ENCODE data around the gene MSI1.

The MSI1 gene

DNA sequence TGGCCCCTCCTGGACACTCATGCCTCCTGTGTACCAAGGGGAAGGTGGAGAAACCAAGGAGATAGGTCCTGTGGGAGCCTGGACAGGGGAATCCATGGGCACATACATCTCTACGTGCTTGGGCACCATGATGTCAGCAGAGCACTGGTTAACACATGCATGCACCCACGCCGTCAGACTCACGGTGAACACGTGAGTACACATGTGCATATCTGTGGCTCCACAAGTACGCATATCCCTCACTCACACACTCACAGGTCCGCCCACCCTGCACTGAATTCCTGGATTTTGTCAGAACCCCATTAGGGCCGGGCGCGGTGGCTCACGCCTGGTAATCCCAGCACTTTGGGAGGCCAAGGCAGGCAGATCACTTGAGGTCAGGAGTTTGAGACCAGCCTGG, 39.8 kb upstream of the MSI1 start:
- no peaks in the 10 kb centered on the region for H3K36me3 ChIP-seq
- TF ChIP-seq, protein P1, sequence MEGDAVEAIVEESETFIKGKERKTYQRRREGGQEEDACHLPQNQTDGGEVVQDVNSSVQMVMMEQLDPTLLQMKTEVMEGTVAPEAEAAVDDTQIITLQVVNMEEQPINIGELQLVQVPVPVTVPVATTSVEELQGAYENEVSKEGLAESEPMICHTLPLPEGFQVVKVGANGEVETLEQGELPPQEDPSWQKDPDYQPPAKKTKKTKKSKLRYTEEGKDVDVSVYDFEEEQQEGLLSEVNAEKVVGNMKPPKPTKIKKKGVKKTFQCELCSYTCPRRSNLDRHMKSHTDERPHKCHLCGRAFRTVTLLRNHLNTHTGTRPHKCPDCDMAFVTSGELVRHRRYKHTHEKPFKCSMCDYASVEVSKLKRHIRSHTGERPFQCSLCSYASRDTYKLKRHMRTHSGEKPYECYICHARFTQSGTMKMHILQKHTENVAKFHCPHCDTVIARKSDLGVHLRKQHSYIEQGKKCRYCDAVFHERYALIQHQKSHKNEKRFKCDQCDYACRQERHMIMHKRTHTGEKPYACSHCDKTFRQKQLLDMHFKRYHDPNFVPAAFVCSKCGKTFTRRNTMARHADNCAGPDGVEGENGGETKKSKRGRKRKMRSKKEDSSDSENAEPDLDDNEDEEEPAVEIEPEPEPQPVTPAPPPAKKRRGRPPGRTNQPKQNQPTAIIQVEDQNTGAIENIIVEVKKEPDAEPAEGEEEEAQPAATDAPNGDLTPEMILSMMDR (IDR thresholded peaks at IDR 0.05): no peak
- no peaks in the 10 kb centered on the region for H3K9me3 ChIP-seq
- no peaks in the 10 kb centered on the region for H3K4me1 ChIP-seq (ENCODE audit: control insufficient read depth in 1 of 2, insufficient read depth in 1 of 2, low read depth in 1 of 2, low read length in 1 of 2)
- H3K27ac ChIP-seq: no peak overlapping the region
- H3K4me3 ChIP-seq (ENCODE audit: low read depth in 1 of 2, low read length in 1 of 2): no peak overlapping the region
- H3K27me3 ChIP-seq: peaks cover 7% of the 10 kb centered on the region

GRCh38 chr12:120406553-120406952, 37.6 kb upstream of the MSI1 start:
- no peaks in the 10 kb centered on the region for H3K4me1 ChIP-seq (ENCODE audit: control insufficient read depth in 1 of 2, insufficient read depth in 1 of 2, low read depth in 1 of 2, low read length in 1 of 2)
- no peaks in the 10 kb centered on the region for H3K36me3 ChIP-seq
- peaks cover 22% of the 10 kb centered on the region for H3K27me3 ChIP-seq
- H3K4me3 ChIP-seq (ENCODE audit: low read depth in 1 of 2, low read length in 1 of 2): no peak overlapping the region
- TF ChIP-seq, protein P1 (IDR thresholded peaks at IDR 0.05): no peak
- H3K9me3 ChIP-seq: no peaks in the 10 kb centered on the region
- no peak overlapping the region for H3K27ac ChIP-seq

DNA sequence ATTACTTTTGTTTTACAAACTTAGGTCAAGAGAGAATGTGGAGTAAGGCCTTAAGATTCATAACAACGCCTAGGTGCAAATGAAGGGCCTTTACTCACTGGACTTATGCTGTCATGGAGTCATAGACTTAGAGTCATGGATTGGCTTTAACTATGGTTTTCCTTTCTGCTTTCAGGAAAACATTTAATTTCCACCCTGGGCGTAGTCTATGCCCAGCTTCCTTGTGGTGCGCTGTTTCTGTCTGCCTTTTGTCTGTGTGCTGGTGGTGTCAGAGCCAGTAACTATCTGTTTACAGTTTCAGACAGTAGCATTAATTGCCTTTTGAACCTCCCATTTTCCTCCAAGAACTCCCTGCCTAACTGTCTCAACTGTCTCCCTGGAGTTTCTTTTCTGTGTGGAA, 37.1 kb upstream of the MSI1 start:
- Histone ChIP-seq H3K27me3 (peaks cover 26% of the 10 kb centered on the region), H3K27ac (no peak overlapping the region), H3K36me3 (no peaks in the 10 kb centered on the region), H3K4me1 (ENCODE audit: control insufficient read depth in 1 of 2, insufficient read depth in 1 of 2, low read depth in 1 of 2, low read length in 1 of 2) (no peaks in the 10 kb centered on the region), H3K9me3 (no peaks in the 10 kb centered on the region), H3K4me3 (ENCODE audit: low read depth in 1 of 2, low read length in 1 of 2) (no peak overlapping the region)
- TF ChIP-seq, protein P1 (IDR thresholded peaks at IDR 0.05): no peak

GRCh38 chr12:120404271-120404670, 35.3 kb upstream of the MSI1 start:
- Histone ChIP-seq H3K27ac (no peak overlapping the region), H3K9me3 (no peaks in the 10 kb centered on the region), H3K36me3 (no peaks in the 10 kb centered on the region), H3K4me1 (ENCODE audit: control insufficient read depth in 1 of 2, insufficient read depth in 1 of 2, low read depth in 1 of 2, low read length in 1 of 2) (no peaks in the 10 kb centered on the region), H3K4me3 (ENCODE audit: low read depth in 1 of 2, low read length in 1 of 2) (no peak overlapping the region), H3K27me3 (peaks cover 38% of the 10 kb centered on the region)
- TF ChIP-seq, protein P1 (IDR thresholded peaks at IDR 0.05): no peak

DNA sequence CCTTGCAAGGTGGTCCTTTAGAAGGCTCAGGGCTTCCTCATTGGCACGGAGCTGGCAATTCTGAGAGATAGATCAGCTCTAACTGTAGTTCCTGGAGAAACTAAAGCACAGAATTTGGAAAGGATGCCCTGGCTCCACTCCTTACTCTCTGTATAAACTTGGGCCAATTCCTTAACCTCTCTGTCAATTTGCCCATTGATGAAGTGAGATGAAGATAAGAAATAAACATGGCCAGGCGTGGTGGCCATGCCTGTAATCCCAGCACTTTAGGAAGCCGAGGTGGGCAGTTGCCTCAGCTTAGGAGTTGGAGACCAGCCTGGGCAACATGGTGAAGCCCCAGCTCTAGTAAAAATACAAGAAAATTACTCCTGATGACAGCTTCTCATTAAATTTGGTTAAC, 34.9 kb upstream of the MSI1 start:
- H3K27me3 ChIP-seq: peaks cover 42% of the 10 kb centered on the region
- no peak overlapping the region for H3K4me3 ChIP-seq (ENCODE audit: low read depth in 1 of 2, low read length in 1 of 2)
- no peak overlapping the region for H3K27ac ChIP-seq
- H3K9me3 ChIP-seq: no peaks in the 10 kb centered on the region
- TF ChIP-seq, protein P1 (IDR thresholded peaks at IDR 0.05): no peak
- H3K36me3 ChIP-seq: no peaks in the 10 kb centered on the region
- no peaks in the 10 kb centered on the region for H3K4me1 ChIP-seq (ENCODE audit: control insufficient read depth in 1 of 2, insufficient read depth in 1 of 2, low read depth in 1 of 2, low read length in 1 of 2)

GRCh38 chr12:120402217-120402616, 33.3 kb upstream of the MSI1 start:
- TF ChIP-seq, protein P1 (IDR thresholded peaks at IDR 0.05): no peak
- Histone ChIP-seq H3K4me3 (ENCODE audit: low read depth in 1 of 2, low read length in 1 of 2) (no peak overlapping the region), H3K36me3 (no peaks in the 10 kb centered on the region), H3K9me3 (no peaks in the 10 kb centered on the region), H3K27me3 (peaks cover 58% of the 10 kb centered on the region), H3K27ac (no peak overlapping the region), H3K4me1 (ENCODE audit: control insufficient read depth in 1 of 2, insufficient read depth in 1 of 2, low read depth in 1 of 2, low read length in 1 of 2) (no peaks in the 10 kb centered on the region)
